ENCODE data around the gene HAPSTR1. TPM values are rescaled to one million over a fixed set of nuclear protein-coding genes. Genes with fewer than 3 reads are reported as not detected.
"Not testable (repeated sequence)": the region's sequence is repeated elsewhere in the genome, so short reads cannot be mapped to it uniquely, and the experiment has no call there.

The HAPSTR1 gene, protein sequence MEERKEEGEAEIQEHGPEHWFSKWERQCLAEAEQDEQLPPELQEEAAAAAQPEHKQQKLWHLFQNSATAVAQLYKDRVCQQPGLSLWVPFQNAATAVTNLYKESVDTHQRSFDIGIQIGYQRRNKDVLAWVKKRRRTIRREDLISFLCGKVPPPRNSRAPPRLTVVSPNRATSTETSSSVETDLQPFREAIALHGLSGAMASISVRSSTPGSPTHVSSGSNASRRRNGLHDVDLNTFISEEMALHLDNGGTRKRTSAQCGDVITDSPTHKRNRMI
- total RNA-seq, result 10 to 100 TPM; 65.5 to 72.6 TPM

DNA sequence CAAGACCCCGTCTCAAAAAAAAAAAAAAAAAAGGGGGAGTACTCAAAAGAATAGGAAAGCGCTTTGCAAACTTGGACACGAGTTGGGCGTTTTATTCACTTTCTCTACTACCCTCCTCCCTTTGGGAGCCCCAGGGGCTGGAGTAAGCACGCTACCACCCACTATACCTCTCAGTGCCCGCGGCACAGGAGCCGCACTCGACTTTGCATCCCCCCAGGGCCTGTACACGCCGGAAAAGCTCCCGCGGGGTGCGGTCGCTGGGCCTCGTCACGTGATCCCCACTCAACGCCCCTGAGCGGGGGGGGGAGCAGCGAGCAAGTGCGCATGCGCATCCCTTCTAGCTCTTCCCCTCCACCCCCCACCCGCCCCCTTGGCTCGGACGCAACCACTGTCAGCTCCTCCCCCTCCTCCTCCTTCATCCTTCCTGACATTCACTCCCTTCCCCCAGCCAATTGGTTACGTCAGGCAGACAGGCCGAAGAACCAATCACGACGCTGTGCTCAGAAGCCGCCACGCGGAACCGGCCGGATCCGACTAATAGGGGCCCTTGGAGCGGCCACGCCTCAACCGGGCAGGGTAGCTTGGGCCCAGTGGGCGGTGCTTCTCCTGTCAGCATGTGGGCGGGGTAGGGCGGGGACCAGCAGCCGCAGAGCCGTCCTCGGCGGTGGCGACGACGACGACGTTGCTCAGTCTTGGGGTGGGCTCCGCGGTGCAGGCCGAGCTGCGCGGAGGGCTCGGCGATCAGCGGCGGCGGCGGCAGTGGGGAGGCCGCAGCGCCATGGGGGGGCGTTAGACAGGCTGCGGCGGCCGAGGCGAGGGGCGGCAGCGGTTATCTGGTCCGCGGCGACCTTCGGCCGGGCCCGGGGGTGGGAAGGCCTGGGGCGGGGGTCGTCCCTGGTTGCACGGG lies at the start of gene HAPSTR1:
TSS of gene HAPSTR1 (plus strand) at position 685 of the 907 bp plus-strand sequence. CDS start 401 bp downstream, outside the sequence.
- H3K9me3 Mint-ChIP-seq, result no peaks in the 10 kb centered on the region
- DNase-seq (ENCODE audit: low spot score), result peak; percentile 100
- peak within 1 kb of the TSS; percentile 99 for H3K4me3 Mint-ChIP-seq
- peak; percentile 94 to 96 for ATAC-seq
- peaks cover 32% of the 10 kb centered on the region for H3K36me3 Mint-ChIP-seq
- peaks cover 38 to 39% of the 10 kb centered on the region in 2 donors for H3K4me1 Mint-ChIP-seq (ENCODE audit: low read depth in 2 of 2)
- peak within 1 kb of the TSS; percentile 93 to 98 for H3K27ac Mint-ChIP-seq
- H3K27me3 Mint-ChIP-seq, result no peaks in the 10 kb centered on the region

GRCh38 chr16:9042533-9042932 lies 48.9 kb upstream of the HAPSTR1 start:
- Mint-ChIP-seq H3K9me3 (no peaks in the 10 kb centered on the region), H3K27ac (no peak overlapping the region), H3K27me3 (peaks cover 4 to 7% of the 10 kb centered on the region in 2 donors), H3K4me3 (no peak overlapping the region), H3K36me3 (peaks cover 13% of the 10 kb centered on the region), H3K4me1 (ENCODE audit: low read depth in 2 of 2) (peaks cover 12 to 17% of the 10 kb centered on the region in 2 donors)
- ATAC-seq (no peak), DNase-seq (ENCODE audit: low spot score) (no peak)

- Mint-ChIP-seq H3K4me1 (ENCODE audit: low read depth in 2 of 2) (peaks cover 18 to 23% of the 10 kb centered on the region in 2 donors), H3K4me3 (no peak overlapping the region), H3K27me3 (peaks cover 4 to 7% of the 10 kb centered on the region in 2 donors), H3K36me3 (peaks cover 13% of the 10 kb centered on the region), H3K27ac (no peak overlapping the region), H3K9me3 (no peaks in the 10 kb centered on the region)
- no peak for DNase-seq (ENCODE audit: low spot score)
- no peak for ATAC-seq
Observed at GRCh38 chr16:9042964-9043680, 48.3 kb upstream of the HAPSTR1 start.

- ATAC-seq; H3K27me3 Mint-ChIP-seq; H3K9me3 Mint-ChIP-seq; H3K4me3 Mint-ChIP-seq; H3K27ac Mint-ChIP-seq; DNase-seq (ENCODE audit: low spot score): not testable (repeated sequence)
- H3K4me1 Mint-ChIP-seq (ENCODE audit: low read depth in 2 of 2), result peaks cover 20 to 26% of the 10 kb centered on the region in 2 donors
- H3K36me3 Mint-ChIP-seq, result peaks cover 13% of the 10 kb centered on the region
Observed at GRCh38 chr16:9045562-9045961, 45.9 kb upstream of the HAPSTR1 start.

GRCh38 chr16:9046667-9047055 lies 44.8 kb upstream of the HAPSTR1 start:
- ATAC-seq (no peak), DNase-seq (ENCODE audit: low spot score) (no peak)
- H3K9me3 Mint-ChIP-seq, result no peaks in the 10 kb centered on the region
- H3K27ac Mint-ChIP-seq, result peak overlapping the region; percentile 20 to 64
- H3K4me1 Mint-ChIP-seq (ENCODE audit: low read depth in 2 of 2), result peaks cover 20 to 26% of the 10 kb centered on the region in 2 donors
- no peaks in the 10 kb centered on the region for H3K27me3 Mint-ChIP-seq
- H3K4me3 Mint-ChIP-seq, result peak overlapping the region; percentile 45
- H3K36me3 Mint-ChIP-seq, result peaks cover 13% of the 10 kb centered on the region

DNA sequence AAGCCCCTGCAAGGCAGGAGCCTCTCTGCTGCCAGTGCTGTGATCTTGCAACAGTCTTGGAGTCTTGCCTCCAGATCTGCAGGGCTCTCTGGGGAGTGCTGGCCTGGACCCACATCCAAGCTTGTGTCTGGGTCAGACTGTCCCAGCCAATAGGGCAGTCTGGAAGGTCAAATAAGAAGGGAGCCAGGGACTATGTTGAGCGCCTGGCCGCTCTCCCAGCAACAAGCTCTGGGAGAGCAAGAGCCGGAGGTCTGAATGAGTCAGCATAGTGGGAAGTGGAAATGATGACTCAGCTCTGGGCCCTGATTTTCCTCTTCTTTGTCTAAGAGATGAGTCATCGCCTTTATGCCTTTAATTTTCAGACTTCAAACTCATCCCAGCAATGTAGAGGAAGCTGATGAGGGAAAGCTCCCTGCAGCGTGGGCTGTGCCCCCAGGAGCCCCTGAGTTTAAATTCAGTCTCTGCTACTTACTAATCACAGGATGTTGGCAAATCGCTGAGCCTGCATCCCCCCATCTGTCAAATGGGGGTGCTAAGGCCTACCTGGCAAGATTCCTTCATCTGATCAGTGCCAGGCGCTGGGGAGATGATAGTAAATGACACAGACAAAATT lies 43.6 kb upstream of the HAPSTR1 start:
- Mint-ChIP-seq H3K9me3 (no peaks in the 10 kb centered on the region), H3K27me3 (no peaks in the 10 kb centered on the region), H3K4me3 (peak overlapping the region; percentile 70), H3K36me3 (peaks cover 13% of the 10 kb centered on the region), H3K27ac (peak overlapping the region; percentile 64 to 74), H3K4me1 (ENCODE audit: low read depth in 2 of 2) (peaks cover 20 to 26% of the 10 kb centered on the region in 2 donors)
- DNase-seq (ENCODE audit: low spot score) (peak; percentile 64), ATAC-seq (peak; percentile 85 to 90)

GRCh38 chr16:9048302-9048700 lies 43.1 kb upstream of the HAPSTR1 start:
- peak overlapping the region; percentile 64 to 74 for H3K27ac Mint-ChIP-seq
- peak overlapping the region; percentile 70 for H3K4me3 Mint-ChIP-seq
- H3K27me3 Mint-ChIP-seq, result no peaks in the 10 kb centered on the region
- no peaks in the 10 kb centered on the region for H3K9me3 Mint-ChIP-seq
- peaks cover 13% of the 10 kb centered on the region for H3K36me3 Mint-ChIP-seq
- no peak for ATAC-seq
- no peak for DNase-seq (ENCODE audit: low spot score)
- H3K4me1 Mint-ChIP-seq (ENCODE audit: low read depth in 2 of 2), result peaks cover 20 to 26% of the 10 kb centered on the region in 2 donors

GRCh38 chr16:9049241-9049640 lies 42.2 kb upstream of the HAPSTR1 start:
- no peak overlapping the region for H3K4me3 Mint-ChIP-seq
- ATAC-seq (no peak), DNase-seq (ENCODE audit: low spot score) (no peak)
- no peaks in the 10 kb centered on the region for H3K9me3 Mint-ChIP-seq
- H3K27me3 Mint-ChIP-seq, result no peaks in the 10 kb centered on the region
- no peak overlapping the region for H3K27ac Mint-ChIP-seq
- peaks cover 20 to 26% of the 10 kb centered on the region in 2 donors for H3K4me1 Mint-ChIP-seq (ENCODE audit: low read depth in 2 of 2)
- H3K36me3 Mint-ChIP-seq, result peaks cover 13% of the 10 kb centered on the region

DNA sequence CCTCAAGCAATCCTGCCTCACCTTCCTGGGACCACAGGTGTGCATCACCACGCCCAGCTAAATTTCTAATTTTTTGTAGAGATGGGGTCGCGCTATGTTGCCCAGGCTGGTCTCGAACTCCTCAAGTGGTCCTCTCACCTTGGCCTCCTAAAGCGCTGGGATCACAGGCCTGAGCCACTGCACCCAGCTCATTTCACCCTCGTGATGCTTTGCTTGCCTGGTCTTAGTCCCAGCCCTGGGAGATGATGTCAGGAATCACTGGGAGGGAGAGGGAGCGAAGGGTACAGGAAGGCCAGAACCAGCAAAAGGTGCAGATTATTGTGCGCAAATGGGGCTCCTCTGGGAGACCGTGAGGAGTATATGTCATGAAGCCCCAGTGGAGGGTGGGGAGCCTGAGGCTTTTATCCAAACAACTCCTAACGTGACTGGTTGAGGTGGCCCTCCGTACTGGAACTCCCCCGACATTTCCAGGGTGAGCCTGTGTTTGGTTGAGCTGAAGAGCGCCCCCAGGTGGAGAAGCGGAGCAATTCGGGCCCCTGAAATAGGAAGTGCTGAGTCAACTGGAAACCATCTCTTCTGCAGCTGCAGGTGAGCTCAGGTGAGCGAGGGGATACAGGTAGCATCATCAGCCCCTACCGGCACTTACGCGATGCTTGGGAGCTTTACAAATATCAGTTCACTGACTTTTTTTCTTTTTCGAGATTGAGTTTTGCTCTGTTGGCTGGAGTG lies 41.2 kb upstream of the HAPSTR1 start:
- no peak for ATAC-seq
- DNase-seq (ENCODE audit: low spot score), result no peak
- H3K9me3 Mint-ChIP-seq, result no peaks in the 10 kb centered on the region
- no peaks in the 10 kb centered on the region for H3K27me3 Mint-ChIP-seq
- peaks cover 20 to 26% of the 10 kb centered on the region in 2 donors for H3K4me1 Mint-ChIP-seq (ENCODE audit: low read depth in 2 of 2)
- H3K4me3 Mint-ChIP-seq, result no peak overlapping the region
- peaks cover 13% of the 10 kb centered on the region for H3K36me3 Mint-ChIP-seq
- no peak overlapping the region for H3K27ac Mint-ChIP-seq

DNA sequence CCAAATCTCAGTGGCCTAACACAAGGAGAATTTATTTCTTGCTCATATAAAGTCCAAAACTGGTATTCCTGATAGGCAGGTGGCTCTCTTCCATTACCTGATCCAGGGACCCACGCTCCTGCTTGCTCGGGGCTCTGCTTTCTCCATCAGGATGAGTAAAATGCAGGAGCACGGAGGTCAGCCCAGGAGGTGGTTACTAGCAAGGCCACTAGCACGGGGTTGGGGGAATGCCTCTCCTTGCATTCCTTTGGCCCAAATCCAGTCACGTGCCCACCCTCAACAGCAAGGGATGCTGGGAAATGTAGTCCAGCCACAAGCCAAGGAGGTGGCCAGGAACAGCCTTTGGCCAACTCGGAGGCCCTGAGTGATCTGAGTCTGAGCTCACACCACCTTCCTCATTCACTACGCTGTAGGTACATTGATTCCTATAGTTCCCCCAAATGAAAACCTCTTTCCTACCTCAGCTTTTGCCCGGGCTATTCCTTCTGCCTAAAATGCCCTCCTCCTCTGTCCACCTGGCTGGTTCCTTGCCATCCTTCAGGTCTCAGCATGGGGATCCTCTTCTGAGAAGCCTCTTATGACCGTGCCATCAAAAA lies 38.3 kb upstream of the HAPSTR1 start:
- peak overlapping the region in 1 of 2 donors; percentile 39 for H3K27ac Mint-ChIP-seq

DNA sequence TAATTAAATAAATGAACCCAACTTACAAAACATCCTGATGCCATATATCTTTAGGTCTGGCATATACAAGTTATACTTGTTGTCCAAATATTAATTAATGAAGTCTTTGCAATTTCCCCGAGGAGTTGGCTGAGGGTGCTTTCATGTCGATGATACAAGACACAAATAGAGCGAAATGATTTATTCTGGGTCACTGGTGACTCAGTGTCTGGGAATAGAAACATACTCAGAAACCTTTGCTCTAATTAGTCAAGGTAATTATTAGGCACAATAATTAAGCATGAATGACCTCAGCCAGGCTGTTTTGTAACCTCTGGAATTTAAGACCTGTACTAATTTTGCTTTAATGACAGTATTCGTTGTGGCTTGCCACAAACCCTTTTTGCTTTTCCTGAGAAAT lies 37.0 kb upstream of the HAPSTR1 start:
- ATAC-seq, result no peak
- no peaks in the 10 kb centered on the region for H3K4me1 Mint-ChIP-seq (ENCODE audit: low read depth in 2 of 2)
- no peak overlapping the region for H3K4me3 Mint-ChIP-seq
- H3K36me3 Mint-ChIP-seq, result no peaks in the 10 kb centered on the region
- H3K9me3 Mint-ChIP-seq, result no peaks in the 10 kb centered on the region
- no peaks in the 10 kb centered on the region for H3K27me3 Mint-ChIP-seq
- DNase-seq (ENCODE audit: low spot score), result no peak
- H3K27ac Mint-ChIP-seq, result no peak overlapping the region

More for the DNA sequence above, 38.3 kb upstream of the HAPSTR1 start:
- peak in 1 of 2 donors; percentile 60 for ATAC-seq
- Mint-ChIP-seq H3K4me1 (ENCODE audit: low read depth in 2 of 2) (peaks cover 3 to 4% of the 10 kb centered on the region in 2 donors), H3K27me3 (no peaks in the 10 kb centered on the region), H3K36me3 (no peaks in the 10 kb centered on the region), H3K9me3 (no peaks in the 10 kb centered on the region), H3K4me3 (no peak overlapping the region)
- no peak for DNase-seq (ENCODE audit: low spot score)

GRCh38 chr16:9055115-9055514 lies 36.3 kb upstream of the HAPSTR1 start:
- DNase-seq (ENCODE audit: low spot score), result no peak
- Mint-ChIP-seq H3K36me3 (no peaks in the 10 kb centered on the region), H3K9me3 (no peaks in the 10 kb centered on the region), H3K4me3 (no peak overlapping the region), H3K27me3 (no peaks in the 10 kb centered on the region), H3K27ac (no peak overlapping the region), H3K4me1 (ENCODE audit: low read depth in 2 of 2) (no peaks in the 10 kb centered on the region)
- ATAC-seq, result no peak

Data from natural killer cell treated with Interleukin-12 subunit alpha and Interleukin-12 subunit beta and Interleukin-15 and Interleukin-18, amount 100 ng/mL, for 72 hours (primary cell).